Body of pancreas (tissue), 4 donors: ENCODE measurements around the gene RSRC1. TPM values are rescaled to one million over a fixed set of nuclear protein-coding genes. Genes with fewer than 3 reads are reported as not detected.

Source experiments
- ATAC-seq: fragments of 150-250 bp; one replicate; pipeline ENCODE4 v1.9.1; 2016
- DNase-seq, 4 donors: peaks; one replicate each; pipeline ENCODE4 v3.0.0-alpha.2; 2019
- H3K27ac ChIP-seq, 4 donors: fragments of 200-600 bp; sonication (generic); 1 replicate in 3 of 4; 2 replicates in 1 of 4; pipeline versions ENCODE4 v1.5.1 to v1.6.1; 2016 to 2019; ENCODE audit warnings: mild to moderate bottlenecking in 1 of 4, mixed read lengths in 1 of 4, moderate library complexity in 1 of 4
- H3K27me3 ChIP-seq, 2 donors: fragments of 200-600 bp; sonication (generic); one replicate each; pipeline ENCODE4 v1.6.0; 2016; ENCODE audit warnings: mild to moderate bottlenecking in 1 of 2
- H3K36me3 ChIP-seq, 2 donors: fragments of 200-600 bp; sonication (generic); replicated peaks in 1 of 2; 2 replicates each; pipeline ENCODE4 v1.5.1; 2016; ENCODE audit warnings: low read depth in 2 of 2; ENCODE audit not compliant: insufficient read depth in 1 of 2
- H3K4me1 ChIP-seq: fragments of 200-600 bp; sonication (generic); one replicate; pipeline ENCODE4 v1.6.0; 2016
- H3K4me3 ChIP-seq, 2 donors: fragments of 200-600 bp; sonication (generic); 1 replicate in 1 of 2; 2 replicates in 1 of 2; pipeline ENCODE4 v1.5.1; 2016 to 2019
- H3K9me3 ChIP-seq, 3 donors: fragments of 200-600 bp; sonication (generic); 1 replicate in 2 of 3; 2 replicates in 1 of 3; pipeline ENCODE4 v1.5.1; 2016
- CTCF ChIP-seq, 7 experiments: fragments of 450-650 bp in 4 of 7; fragments of 200-600 bp in 3 of 7; sonication (generic) in 3 of 7; IDR thresholded peaks; one replicate each; pipeline ENCODE4 v1.5.1; 2016 to 2019; ENCODE audit warnings: antibody characterized with exemption in 7 of 7
- POLR2A ChIP-seq, 3 donors: fragments of 450-650 bp; IDR thresholded peaks; one replicate each; pipeline ENCODE4 v1.6.1; 2016; ENCODE audit warnings: antibody characterized with exemption in 3 of 3, mild to moderate bottlenecking in 2 of 3
- WGBS, 2 donors: methylation state at CpG; one replicate each; pipeline ENCODE4 v1.1.5; 2017; 5-methylcytosine and 5-hydroxymethylcytosine counted together
- intact Hi-C: fragments of 100-400 bp; cut with DNase I; formaldehyde crosslinking; loops from one replicate; pipeline ENCODE4 v1.15.1; 2023
- total RNA-seq, 2 donors: library from RNA; depleted of rRNA; stranded (reverse); fragments of >200 nt; gene quantifications; one replicate each; pipeline ENCODE4 v1.1.0, GENCODE V29; 2016

Gene RSRC1
- total RNA-seq, 2 donors from 2014 or later, result 18.5 to 21.5 TPM

GRCh38 chr3:158098834-158099424 is 11.0 kb upstream of the RSRC1 start:
- intact Hi-C loops, result no loop called here
- Histone ChIP-seq H3K9me3 (no peaks in the 10 kb centered on the region), H3K4me3 (no peak overlapping the region), H3K27me3 (peaks cover 0 to 59% of the 10 kb centered on the region in 2 donors), H3K36me3 (no peaks in the 10 kb centered on the region), H3K4me1 (peaks cover 20% of the 10 kb centered on the region), H3K27ac (no peak overlapping the region)
- no peak for TF ChIP-seq POLR2A (IDR thresholded peaks at IDR 0.05)
- no peak for TF ChIP-seq CTCF (IDR thresholded peaks at IDR 0.05)
- 4 to 7% methylated on average over 5 of the region's 5 CpGs for WGBS, 2 donors
- ATAC-seq (no peak), DNase-seq (no peak)

GRCh38 chr3:158100681-158101080 is 9.2 kb upstream of the RSRC1 start:
- no peak for DNase-seq
- no peaks in the 10 kb centered on the region for H3K36me3 ChIP-seq
- no peak overlapping the region for H3K4me3 ChIP-seq
- TF ChIP-seq POLR2A (IDR thresholded peaks at IDR 0.05), result no peak
- 13 to 29% methylated on average over 2 of the region's 2 CpGs for WGBS, 2 donors
- H3K27me3 ChIP-seq, result peaks cover 0 to 56% of the 10 kb centered on the region in 2 donors
- peaks cover 27% of the 10 kb centered on the region for H3K4me1 ChIP-seq
- ATAC-seq, result no peak
- intact Hi-C loops, result no loop called here
- H3K9me3 ChIP-seq, result no peaks in the 10 kb centered on the region
- no peak overlapping the region for H3K27ac ChIP-seq

- H3K4me1 ChIP-seq, result peaks cover 36% of the 10 kb centered on the region
- 29 to 36% methylated on average over 14 of the region's 14 CpGs for WGBS, 2 donors
- peaks cover 0 to 59% of the 10 kb centered on the region in 2 donors for H3K27me3 ChIP-seq
- no peak overlapping the region for H3K27ac ChIP-seq
- ATAC-seq, result no peak
- intact Hi-C loops, result no loop called here
- H3K36me3 ChIP-seq, result no peaks in the 10 kb centered on the region
- no peaks in the 10 kb centered on the region for H3K9me3 ChIP-seq
- no peak for TF ChIP-seq CTCF (IDR thresholded peaks at IDR 0.05)
- TF ChIP-seq POLR2A (IDR thresholded peaks at IDR 0.05), result no peak
- no peak for DNase-seq
- no peak overlapping the region for H3K4me3 ChIP-seq
Observed at GRCh38 chr3:158101335-158102241, 8.3 kb upstream of the RSRC1 start.

- no peak for TF ChIP-seq CTCF (IDR thresholded peaks at IDR 0.05)
- no peak for TF ChIP-seq POLR2A (IDR thresholded peaks at IDR 0.05)
- H3K4me1 ChIP-seq, result peaks cover 42% of the 10 kb centered on the region
- H3K36me3 ChIP-seq, result no peaks in the 10 kb centered on the region
- intact Hi-C loops, result no loop called here
- DNase-seq (no peak), ATAC-seq (no peak)
- no peaks in the 10 kb centered on the region for H3K9me3 ChIP-seq
- 11 to 13% methylated on average over 28 of the region's 28 CpGs for WGBS, 2 donors
- H3K27ac ChIP-seq, result no peak overlapping the region
- no peak overlapping the region for H3K4me3 ChIP-seq
- peaks cover under 1 to 68% of the 10 kb centered on the region in 2 donors for H3K27me3 ChIP-seq
Observed at GRCh38 chr3:158102242-158103080, 7.4 kb upstream of the RSRC1 start.
